GM23338 (cell line): Measurements from ENCODE around the gene LNPEP. TPM values are rescaled to one million over a fixed set of nuclear protein-coding genes. Genes with fewer than 3 reads are reported as not detected.

ENCODE experiments used
- ATAC-seq: fragments of 200-7000 bp; cut with Tn5 transposase; 3 replicates; pipeline ENCODE4 v1.9.1; 2020
- DNase-seq: peaks from one replicate; pipeline ENCODE4 v3.0.0-alpha.2; 2015; ENCODE audit warnings: low spot score
- H2AFZ ChIP-seq: fragments of 200-600 bp; sonication (generic); 2 replicates; pipeline ENCODE4 v1.8.0; 2016; ENCODE audit warnings: antibody characterized with exemption, mild to moderate bottlenecking, moderate library complexity
- H3F3A ChIP-seq: fragments of 200-600 bp; sonication (generic); replicated peaks from 2 replicates; pipeline ENCODE4 v1.8.0; 2017; ENCODE audit warnings: antibody characterized with exemption, mixed run types, low read depth
- H3K27ac ChIP-seq: fragments of 200-600 bp; sonication (generic); 2 replicates; pipeline ENCODE4 v1.6.1; 2016; ENCODE audit warnings: low read depth
- H3K27me3 ChIP-seq: fragments of 200-600 bp; sonication (generic); 2 replicates; pipeline ENCODE4 v1.8.0; 2016; ENCODE audit warnings: mild to moderate bottlenecking, mixed run types, moderate library complexity; ENCODE audit not compliant: insufficient read depth
- H3K36me3 ChIP-seq: fragments of 200-600 bp; sonication (generic); 2 replicates; pipeline ENCODE4 v1.8.0; 2016; ENCODE audit warnings: mild to moderate bottlenecking; ENCODE audit not compliant: insufficient read depth
- H3K4me1 ChIP-seq: fragments of 200-600 bp; sonication (generic); 2 replicates; pipeline ENCODE4 v1.8.0; 2016; ENCODE audit warnings: mild to moderate bottlenecking, moderate library complexity; ENCODE audit not compliant: insufficient read depth
- H3K4me2 ChIP-seq: fragments of 200-600 bp; sonication (generic); 2 replicates; pipeline ENCODE4 v1.7.1; 2017; ENCODE audit warnings: mixed run types
- H3K4me3 ChIP-seq: fragments of 200-600 bp; sonication (generic); 2 replicates; pipeline ENCODE4 v1.6.1; 2016; ENCODE audit warnings: mixed run types
- H3K79me2 ChIP-seq: fragments of 200-600 bp; sonication (generic); replicated peaks from 2 replicates; pipeline ENCODE4 v1.8.0; 2017; ENCODE audit warnings: mild to moderate bottlenecking; ENCODE audit not compliant: insufficient read depth
- H3K9me2 ChIP-seq: fragments of 200-600 bp; sonication (generic); 2 replicates; pipeline ENCODE4 v1.8.0; 2017; ENCODE audit not compliant: insufficient read depth
- H4K20me1 ChIP-seq: fragments of 200-600 bp; sonication (generic); replicated peaks from 2 replicates; pipeline ENCODE4 v1.8.0; 2017; ENCODE audit warnings: mild to moderate bottlenecking; ENCODE audit not compliant: insufficient read depth
- H3K27ac Mint-ChIP-seq: 2 replicates; pipeline ENCODE4 v1.8.0; 2020; ENCODE audit warnings: inconsistent platforms, mild to moderate bottlenecking, moderate library complexity, mixed read lengths
- H3K27me3 Mint-ChIP-seq: 3 replicates; pipeline ENCODE4 v1.8.0; 2022; ENCODE audit warnings: low read depth, mild to moderate bottlenecking, moderate library complexity, mixed read lengths, inconsistent platforms; ENCODE audit not compliant: insufficient read depth, poor library complexity
- H3K36me3 Mint-ChIP-seq: 3 replicates; pipeline ENCODE4 v1.8.0; 2021; ENCODE audit warnings: low read depth, mild to moderate bottlenecking, inconsistent platforms, moderate library complexity, mixed read lengths
- H3K4me1 Mint-ChIP-seq: 3 replicates; pipeline ENCODE4 v1.8.0; 2020; ENCODE audit warnings: mild to moderate bottlenecking, inconsistent platforms, mixed read lengths
- H3K4me3 Mint-ChIP-seq: 3 replicates; pipeline ENCODE4 v1.8.0; 2021; ENCODE audit warnings: moderate library complexity, mild to moderate bottlenecking, inconsistent platforms, mixed read lengths
- H3K9me3 Mint-ChIP-seq: 3 replicates; pipeline ENCODE4 v1.8.0; 2020; ENCODE audit warnings: moderate library complexity, mild to moderate bottlenecking, inconsistent platforms, mixed read lengths
- CREB1 ChIP-seq: fragments of 250-450 bp; sonication (Bioruptor Pico); IDR thresholded peaks from 2 replicates; pipeline ENCODE4 v1.5.0; 2020; ENCODE audit warnings: low read depth, mild to moderate bottlenecking, moderate library complexity
- ETS1 ChIP-seq: IDR thresholded peaks from 2 replicates; pipeline ENCODE4 v1.6.1; 2016; ENCODE audit warnings: antibody characterized with exemption
- EZH2 ChIP-seq: fragments of 200-600 bp; sonication (generic); IDR thresholded peaks from one replicate; pipeline ENCODE4 v1.8.0; 2017; ENCODE audit warnings: antibody characterized with exemption, mild to moderate bottlenecking, low read depth; ENCODE audit not compliant: unreplicated experiment
- EZH2phosphoT487 ChIP-seq: fragments of 200-600 bp; sonication (generic); IDR thresholded peaks from one replicate; pipeline ENCODE4 v1.8.1; 2018; ENCODE audit warnings: antibody characterized with exemption; ENCODE audit not compliant: unreplicated experiment
- JUNB ChIP-seq: IDR thresholded peaks from one replicate; pipeline ENCODE4 v1.6.1; 2016; ENCODE audit warnings: antibody characterized with exemption; ENCODE audit not compliant: unreplicated experiment
- NANOG ChIP-seq: IDR thresholded peaks from 2 replicates; pipeline ENCODE4 v1.6.1; 2016; ENCODE audit warnings: antibody characterized with exemption, borderline replicate concordance
- POLR2AphosphoS5 ChIP-seq: IDR thresholded peaks from 2 replicates; pipeline ENCODE4 v1.6.1; 2016; ENCODE audit warnings: antibody characterized with exemption, low read depth
- REST ChIP-seq: IDR thresholded peaks from one replicate; pipeline ENCODE4 v1.6.1; 2018; ENCODE audit warnings: antibody characterized with exemption; ENCODE audit not compliant: unreplicated experiment
- STAT1 ChIP-seq: IDR thresholded peaks from one replicate; pipeline ENCODE4 v1.6.1; 2016; ENCODE audit warnings: antibody characterized with exemption; ENCODE audit not compliant: unreplicated experiment
- ZNF114 ChIP-seq: fragments of 250-450 bp; sonication (Bioruptor Pico); IDR thresholded peaks from 2 replicates; pipeline ENCODE4 v1.5.0; 2020; ENCODE audit warnings: mild to moderate bottlenecking, moderate library complexity
- ZNF331 ChIP-seq: fragments of 250-450 bp; sonication (Bioruptor Pico); IDR thresholded peaks from 2 replicates; pipeline ENCODE4 v1.5.0; 2020; ENCODE audit warnings: low read depth, mild to moderate bottlenecking, moderate library complexity
- polyA plus RNA-seq: library from polyadenylated mRNA; unstranded; fragments of >200 nt; fragmentation: Nextera tagmentation; extraction: Ambion mirVana; gene quantifications from 2 replicates; pipeline ENCODE4 v1.2.1, GENCODE V29; 2016
- total RNA-seq: library from RNA; depleted of rRNA; stranded (reverse); fragments of >200 nt; shearing (Covaris generic); gene quantifications from 2 replicates; pipeline ENCODE4 v1.2.3, GENCODE V29; 2014
- TF ChIP-seq, protein P1 (sequence below): fragments of 250-450 bp; sonication (Bioruptor Pico); IDR thresholded peaks from 2 replicates; pipeline ENCODE4 v1.5.0; 2020; ENCODE audit warnings: mild to moderate bottlenecking, moderate library complexity
- TF ChIP-seq, protein P2 (sequence below), 2 experiments: fragments of 200-600 bp in 1 of 2; sonication (generic) in 1 of 2; conservative IDR thresholded peaks; 2 replicates each; pipeline versions ENCODE4 v1.5.1 to v1.6.1; 2016 to 2017; ENCODE audit warnings: antibody characterized with exemption in 2 of 2, low read depth in 2 of 2, mild to moderate bottlenecking in 2 of 2, moderate library complexity in 1 of 2

Gene LNPEP
- total and polyA plus RNA-seq, 2 experiments from 2014 or later = 1.2 to 8.3 TPM

- Mint-ChIP-seq H3K4me3 (no peak overlapping the region), H3K9me3 (no peaks in the 10 kb centered on the region), H3K27me3 (no peaks in the 10 kb centered on the region), H3K27ac (no peak overlapping the region), H3K4me1 (no peaks in the 10 kb centered on the region), H3K36me3 (no peaks in the 10 kb centered on the region)
- no peak for DNase-seq
- Histone ChIP-seq H3K79me2 (no peaks in the 10 kb centered on the region), H3K27ac (no peak overlapping the region), H3K4me2 (no peak overlapping the region), H4K20me1 (no peaks in the 10 kb centered on the region), H3K4me3 (no peak overlapping the region), H2AFZ (no peak overlapping the region), H3K27me3 (no peaks in the 10 kb centered on the region), H3K9me2 (no peaks in the 10 kb centered on the region), H3F3A (no peaks in the 10 kb centered on the region), H3K4me1 (no peaks in the 10 kb centered on the region), H3K36me3 (no peaks in the 10 kb centered on the region)
- TF ChIP-seq EZH2 = no peak
- TF ChIP-seq, protein P1, sequence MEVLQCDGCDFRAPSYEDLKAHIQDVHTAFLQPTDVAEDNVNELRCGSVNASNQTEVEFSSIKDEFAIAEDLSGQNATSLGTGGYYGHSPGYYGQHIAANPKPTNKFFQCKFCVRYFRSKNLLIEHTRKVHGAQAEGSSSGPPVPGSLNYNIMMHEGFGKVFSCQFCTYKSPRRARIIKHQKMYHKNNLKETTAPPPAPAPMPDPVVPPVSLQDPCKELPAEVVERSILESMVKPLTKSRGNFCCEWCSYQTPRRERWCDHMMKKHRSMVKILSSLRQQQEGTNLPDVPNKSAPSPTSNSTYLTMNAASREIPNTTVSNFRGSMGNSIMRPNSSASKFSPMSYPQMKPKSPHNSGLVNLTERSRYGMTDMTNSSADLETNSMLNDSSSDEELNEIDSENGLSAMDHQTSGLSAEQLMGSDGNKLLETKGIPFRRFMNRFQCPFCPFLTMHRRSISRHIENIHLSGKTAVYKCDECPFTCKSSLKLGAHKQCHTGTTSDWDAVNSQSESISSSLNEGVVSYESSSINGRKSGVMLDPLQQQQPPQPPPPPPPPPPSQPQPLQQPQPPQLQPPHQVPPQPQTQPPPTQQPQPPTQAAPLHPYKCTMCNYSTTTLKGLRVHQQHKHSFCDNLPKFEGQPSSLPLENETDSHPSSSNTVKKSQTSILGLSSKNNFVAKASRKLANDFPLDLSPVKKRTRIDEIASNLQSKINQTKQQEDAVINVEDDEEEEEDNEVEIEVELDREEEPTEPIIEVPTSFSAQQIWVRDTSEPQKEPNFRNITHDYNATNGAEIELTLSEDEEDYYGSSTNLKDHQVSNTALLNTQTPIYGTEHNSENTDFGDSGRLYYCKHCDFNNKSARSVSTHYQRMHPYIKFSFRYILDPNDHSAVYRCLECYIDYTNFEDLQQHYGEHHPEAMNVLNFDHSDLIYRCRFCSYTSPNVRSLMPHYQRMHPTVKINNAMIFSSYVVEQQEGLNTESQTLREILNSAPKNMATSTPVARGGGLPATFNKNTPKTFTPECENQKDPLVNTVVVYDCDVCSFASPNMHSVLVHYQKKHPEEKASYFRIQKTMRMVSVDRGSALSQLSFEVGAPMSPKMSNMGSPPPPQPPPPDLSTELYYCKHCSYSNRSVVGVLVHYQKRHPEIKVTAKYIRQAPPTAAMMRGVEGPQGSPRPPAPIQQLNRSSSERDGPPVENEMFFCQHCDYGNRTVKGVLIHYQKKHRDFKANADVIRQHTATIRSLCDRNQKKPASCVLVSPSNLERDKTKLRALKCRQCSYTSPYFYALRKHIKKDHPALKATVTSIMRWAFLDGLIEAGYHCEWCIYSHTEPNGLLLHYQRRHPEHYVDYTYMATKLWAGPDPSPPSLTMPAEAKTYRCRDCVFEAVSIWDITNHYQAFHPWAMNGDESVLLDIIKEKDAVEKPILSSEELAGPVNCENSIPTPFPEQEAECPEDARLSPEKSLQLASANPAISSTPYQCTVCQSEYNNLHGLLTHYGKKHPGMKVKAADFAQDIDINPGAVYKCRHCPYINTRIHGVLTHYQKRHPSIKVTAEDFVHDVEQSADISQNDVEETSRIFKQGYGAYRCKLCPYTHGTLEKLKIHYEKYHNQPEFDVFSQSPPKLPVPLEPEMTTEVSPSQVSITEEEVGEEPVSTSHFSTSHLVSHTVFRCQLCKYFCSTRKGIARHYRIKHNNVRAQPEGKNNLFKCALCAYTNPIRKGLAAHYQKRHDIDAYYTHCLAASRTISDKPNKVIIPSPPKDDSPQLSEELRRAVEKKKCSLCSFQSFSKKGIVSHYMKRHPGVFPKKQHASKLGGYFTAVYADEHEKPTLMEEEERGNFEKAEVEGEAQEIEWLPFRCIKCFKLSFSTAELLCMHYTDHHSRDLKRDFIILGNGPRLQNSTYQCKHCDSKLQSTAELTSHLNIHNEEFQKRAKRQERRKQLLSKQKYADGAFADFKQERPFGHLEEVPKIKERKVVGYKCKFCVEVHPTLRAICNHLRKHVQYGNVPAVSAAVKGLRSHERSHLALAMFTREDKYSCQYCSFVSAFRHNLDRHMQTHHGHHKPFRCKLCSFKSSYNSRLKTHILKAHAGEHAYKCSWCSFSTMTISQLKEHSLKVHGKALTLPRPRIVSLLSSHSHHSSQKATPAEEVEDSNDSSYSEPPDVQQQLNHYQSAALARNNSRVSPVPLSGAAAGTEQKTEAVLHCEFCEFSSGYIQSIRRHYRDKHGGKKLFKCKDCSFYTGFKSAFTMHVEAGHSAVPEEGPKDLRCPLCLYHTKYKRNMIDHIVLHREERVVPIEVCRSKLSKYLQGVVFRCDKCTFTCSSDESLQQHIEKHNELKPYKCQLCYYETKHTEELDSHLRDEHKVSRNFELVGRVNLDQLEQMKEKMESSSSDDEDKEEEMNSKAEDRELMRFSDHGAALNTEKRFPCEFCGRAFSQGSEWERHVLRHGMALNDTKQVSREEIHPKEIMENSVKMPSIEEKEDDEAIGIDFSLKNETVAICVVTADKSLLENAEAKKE = no peak
- no peak for TF ChIP-seq NANOG
- no peak for TF ChIP-seq ZNF331
- no peak for TF ChIP-seq CREB1 (CRISPR knock-in tag)
- no peak for TF ChIP-seq REST
- no peak for TF ChIP-seq ZNF114
- no peak for TF ChIP-seq JUNB
- TF ChIP-seq POLR2AphosphoS5 = no peak
- TF ChIP-seq ETS1 = no peak
- TF ChIP-seq, protein P2, sequence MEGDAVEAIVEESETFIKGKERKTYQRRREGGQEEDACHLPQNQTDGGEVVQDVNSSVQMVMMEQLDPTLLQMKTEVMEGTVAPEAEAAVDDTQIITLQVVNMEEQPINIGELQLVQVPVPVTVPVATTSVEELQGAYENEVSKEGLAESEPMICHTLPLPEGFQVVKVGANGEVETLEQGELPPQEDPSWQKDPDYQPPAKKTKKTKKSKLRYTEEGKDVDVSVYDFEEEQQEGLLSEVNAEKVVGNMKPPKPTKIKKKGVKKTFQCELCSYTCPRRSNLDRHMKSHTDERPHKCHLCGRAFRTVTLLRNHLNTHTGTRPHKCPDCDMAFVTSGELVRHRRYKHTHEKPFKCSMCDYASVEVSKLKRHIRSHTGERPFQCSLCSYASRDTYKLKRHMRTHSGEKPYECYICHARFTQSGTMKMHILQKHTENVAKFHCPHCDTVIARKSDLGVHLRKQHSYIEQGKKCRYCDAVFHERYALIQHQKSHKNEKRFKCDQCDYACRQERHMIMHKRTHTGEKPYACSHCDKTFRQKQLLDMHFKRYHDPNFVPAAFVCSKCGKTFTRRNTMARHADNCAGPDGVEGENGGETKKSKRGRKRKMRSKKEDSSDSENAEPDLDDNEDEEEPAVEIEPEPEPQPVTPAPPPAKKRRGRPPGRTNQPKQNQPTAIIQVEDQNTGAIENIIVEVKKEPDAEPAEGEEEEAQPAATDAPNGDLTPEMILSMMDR (conservative IDR thresholded peaks at IDR 0.05; ENCODE audit: low read depth in 2 of 2) = no peak
- TF ChIP-seq STAT1 = no peak
- no peak for TF ChIP-seq EZH2phosphoT487
- no peak for ATAC-seq
These were observed 33.0 kb upstream of the LNPEP start for GRCh38 chr5:96902876-96903275.
